Fibroblast of skin of right biceps (primary cell): ENCODE measurements around the gene PLEKHG3.

ENCODE experiments used
- DNase-seq: peaks from one replicate; pipeline ENCODE4 v3.0.0-alpha.2; 2013

The PLEKHG3 gene

DNA sequence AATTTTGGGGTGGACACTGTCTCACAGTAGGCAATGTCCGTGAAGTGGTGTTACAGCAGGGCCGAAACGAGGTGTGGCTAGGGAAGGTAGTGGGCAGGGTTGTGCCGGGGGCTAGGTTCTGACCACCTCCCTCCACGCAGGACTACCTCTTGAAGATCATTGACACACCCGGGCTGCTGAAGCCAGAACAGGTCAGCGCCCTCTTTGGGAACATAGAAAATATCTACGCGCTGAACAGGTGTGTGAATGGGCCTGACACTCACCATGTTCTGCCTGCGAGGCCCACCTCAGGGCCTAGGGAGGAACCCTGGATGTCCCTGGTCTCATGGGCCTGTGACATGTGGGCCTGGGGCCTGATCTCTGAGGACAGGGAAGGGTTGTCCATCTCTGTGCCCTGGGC lies 24.6 kb downstream of the PLEKHG3 start:
- no peak for DNase-seq

GRCh38 chr14:64729386-64730060 lies 25.3 kb downstream of the PLEKHG3 start:
- DNase-seq: no peak

GRCh38 chr14:64730061-64730440 lies 25.8 kb downstream of the PLEKHG3 start:
- DNase-seq: no peak

DNA sequence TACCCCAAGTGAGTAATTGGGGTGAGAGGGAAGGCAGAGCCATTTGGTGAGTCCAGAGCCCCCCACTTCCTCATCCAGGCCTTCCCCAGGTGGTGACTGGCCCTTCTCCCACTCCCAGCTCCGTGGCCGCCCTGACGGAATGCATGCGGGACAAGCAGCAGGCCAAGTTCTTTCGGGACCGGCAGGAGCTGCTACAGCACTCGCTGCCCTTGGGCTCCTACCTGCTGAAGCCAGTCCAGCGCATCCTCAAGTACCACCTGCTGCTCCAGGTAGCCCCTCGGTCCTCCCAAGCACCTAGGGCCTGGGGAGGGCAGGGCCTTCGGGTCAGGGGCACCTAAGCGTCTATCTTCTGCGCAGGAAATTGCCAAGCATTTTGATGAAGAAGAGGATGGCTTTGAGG lies 26.5 kb downstream of the PLEKHG3 start:
- no peak for DNase-seq

- DNase-seq: no peak
Measured at GRCh38 chr14:64731141-64731581, 26.9 kb downstream of the PLEKHG3 start.

DNA sequence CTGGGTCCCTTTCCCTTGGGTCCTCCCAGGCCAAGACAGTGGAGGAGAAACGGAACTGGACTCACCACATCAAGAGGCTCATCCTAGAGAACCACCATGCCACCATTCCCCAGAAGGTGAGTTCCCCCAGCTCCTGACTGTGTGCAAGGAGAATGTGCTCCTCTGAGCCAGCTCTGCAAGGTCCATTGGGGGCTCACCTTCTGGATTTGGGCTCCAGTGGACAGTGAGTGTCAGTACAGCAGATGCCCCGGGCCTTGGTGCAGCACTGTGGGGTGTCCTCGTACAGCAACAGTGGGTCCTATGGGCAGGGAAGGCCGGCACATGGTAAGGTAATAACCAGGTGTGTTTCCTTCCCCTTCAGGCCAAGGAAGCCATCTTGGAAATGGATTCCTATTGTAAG lies 27.8 kb downstream of the PLEKHG3 start:
- DNase-seq: no peak

GRCh38 chr14:64732536-64733120 lies 28.4 kb downstream of the PLEKHG3 start:
- no peak for DNase-seq

DNA sequence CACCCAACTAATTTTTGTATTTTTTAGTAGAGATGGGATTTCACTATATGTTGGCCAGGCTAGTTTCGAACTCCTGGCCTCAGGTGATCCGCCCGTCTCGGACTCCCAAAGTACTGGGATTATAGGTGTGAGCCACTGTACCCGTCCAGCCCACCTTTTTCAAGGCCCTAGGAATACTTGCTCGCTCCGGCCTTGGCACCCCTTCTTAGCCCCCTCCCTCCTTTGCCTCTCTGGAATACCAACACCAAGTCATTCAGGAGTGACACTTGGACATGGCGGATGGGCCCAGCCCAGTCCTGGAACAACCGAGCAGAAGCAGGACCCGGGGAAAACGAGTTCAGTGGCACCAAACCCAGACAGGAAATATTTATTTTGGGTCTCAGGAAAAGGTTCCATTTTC lies 29.1 kb downstream of the PLEKHG3 start:
- DNase-seq: no peak

GRCh38 chr14:64733899-64734298 lies 29.7 kb downstream of the PLEKHG3 start:
- no peak for DNase-seq

- DNase-seq: no peak
Measured at GRCh38 chr14:64734990-64735389, 30.8 kb downstream of the PLEKHG3 start.

- no peak for DNase-seq
Measured at GRCh38 chr14:64736271-64737169, 32.3 kb downstream of the PLEKHG3 start.

GRCh38 chr14:64737391-64738280 lies 33.4 kb downstream of the PLEKHG3 start:
- no peak for DNase-seq

- DNase-seq: no peak
Measured at GRCh38 chr14:64738281-64738804, 34.1 kb downstream of the PLEKHG3 start.

GRCh38 chr14:64741200-64741599 lies 37.0 kb downstream of the PLEKHG3 start:
- DNase-seq: no peak

- no peak for DNase-seq
Measured at GRCh38 chr14:64741961-64742360, 37.7 kb downstream of the PLEKHG3 start.

DNA sequence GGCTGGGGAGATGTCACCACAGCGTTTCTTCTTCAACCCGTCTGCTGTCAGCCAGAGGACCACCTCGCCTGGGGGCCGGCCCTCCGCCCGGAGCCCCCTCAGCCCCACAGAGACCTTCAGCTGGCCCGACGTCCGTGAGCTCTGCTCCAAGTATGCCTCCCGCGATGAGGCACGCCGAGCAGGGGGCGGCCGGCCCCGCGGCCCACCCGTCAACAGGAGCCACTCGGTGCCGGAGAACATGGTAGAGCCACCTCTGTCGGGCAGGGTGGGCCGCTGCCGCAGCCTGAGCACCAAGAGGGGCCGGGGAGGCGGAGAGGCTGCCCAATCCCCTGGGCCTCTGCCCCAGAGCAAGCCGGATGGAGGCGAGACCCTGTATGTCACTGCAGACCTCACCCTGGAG lies 38.8 kb downstream of the PLEKHG3 start:
- no peak for DNase-seq

DNA sequence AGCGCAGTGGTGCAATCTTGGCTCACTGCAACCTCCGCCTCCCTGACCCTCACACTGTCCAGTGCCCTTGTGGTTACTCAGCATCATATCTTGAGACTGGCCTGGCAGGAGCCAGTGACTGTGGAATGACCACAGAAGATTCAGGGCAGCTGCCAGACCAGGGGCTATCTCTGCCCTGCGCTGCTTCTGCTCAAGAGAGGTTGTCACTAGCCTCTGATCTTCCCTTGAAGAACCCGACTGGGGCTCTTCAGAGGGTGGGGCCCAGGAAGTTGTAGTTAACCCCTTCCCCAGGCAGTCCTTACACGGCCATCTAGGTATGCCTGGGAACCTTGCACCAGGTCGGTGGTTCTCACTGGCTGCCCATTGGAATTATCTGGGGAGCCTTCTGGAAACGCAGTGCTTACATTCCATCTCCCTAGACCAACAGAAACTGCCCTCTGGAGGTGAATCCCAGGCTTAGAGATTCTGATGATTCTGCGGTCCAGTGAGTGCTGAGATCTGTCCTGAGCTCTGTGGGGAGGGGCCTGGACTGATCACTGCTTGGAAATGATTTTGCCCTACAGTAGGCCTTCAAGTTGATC lies 41.4 kb downstream of the PLEKHG3 start:
- DNase-seq: no peak

DNA sequence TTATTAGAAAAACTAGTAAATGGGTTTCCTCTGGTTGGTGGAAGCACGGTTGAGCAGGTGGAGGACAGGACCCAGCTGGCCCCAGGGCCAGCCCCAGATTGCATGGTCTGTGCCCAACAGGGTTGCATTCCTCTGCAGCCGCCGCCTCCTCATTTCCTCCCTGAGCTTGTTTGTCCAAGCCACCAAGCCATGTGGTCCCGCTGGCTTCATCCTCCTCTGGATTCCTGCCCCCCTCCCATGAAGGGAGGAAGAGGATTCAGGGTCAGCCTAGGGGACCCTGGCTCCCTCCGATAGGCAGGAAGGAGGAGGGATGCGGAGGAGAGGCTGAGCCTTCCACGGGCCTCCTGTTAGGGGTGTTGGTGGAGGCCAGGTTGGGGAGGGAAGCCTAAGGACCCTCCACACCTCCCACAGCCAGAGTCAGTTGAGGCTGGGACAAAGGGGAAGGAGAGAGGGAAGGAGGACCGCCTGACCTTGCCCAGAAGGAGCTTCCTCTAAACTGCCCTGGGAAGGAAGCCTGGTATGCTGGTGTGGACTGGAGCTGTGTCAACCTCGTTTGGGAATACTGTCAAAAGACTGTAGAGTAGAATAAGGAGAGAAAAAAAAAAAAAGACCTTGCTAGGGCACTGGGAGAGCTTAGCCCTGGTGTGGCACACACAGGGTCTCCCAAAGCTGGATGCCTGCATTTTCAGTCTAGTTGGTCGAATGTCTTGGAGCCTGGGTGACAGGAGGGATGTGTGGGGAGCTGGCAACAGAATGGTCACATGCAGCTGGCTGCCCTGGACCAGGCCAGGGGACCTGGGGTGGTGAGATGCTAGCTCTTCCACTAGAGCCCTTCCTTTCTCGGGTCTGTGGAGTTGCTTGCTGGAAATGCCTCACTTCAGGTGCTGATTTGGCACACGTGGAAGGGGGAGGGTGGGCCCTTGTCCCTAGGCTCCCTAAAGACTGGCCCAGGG lies 42.4 kb downstream of the PLEKHG3 start:
- DNase-seq: no peak

DNA sequence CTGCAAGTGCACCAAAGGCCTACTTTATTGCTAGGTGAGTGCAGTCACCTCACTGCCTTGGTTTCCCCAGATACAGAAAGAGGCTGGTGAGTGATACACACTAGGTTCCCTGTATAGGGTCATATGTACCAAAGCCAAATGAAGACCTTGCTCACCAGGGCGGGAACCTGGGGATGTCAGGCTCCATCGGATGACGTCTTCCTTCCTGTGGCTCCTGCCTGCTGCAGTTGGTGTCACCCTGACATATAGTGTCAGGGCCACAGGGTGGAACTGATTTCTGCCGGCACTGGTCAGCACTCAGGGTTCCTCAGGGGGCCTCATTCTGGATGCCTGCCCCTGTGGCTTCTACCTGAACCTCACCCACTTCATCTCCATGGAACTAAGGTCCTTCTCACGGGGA lies 43.1 kb downstream of the PLEKHG3 start:
- DNase-seq: no peak

DNA sequence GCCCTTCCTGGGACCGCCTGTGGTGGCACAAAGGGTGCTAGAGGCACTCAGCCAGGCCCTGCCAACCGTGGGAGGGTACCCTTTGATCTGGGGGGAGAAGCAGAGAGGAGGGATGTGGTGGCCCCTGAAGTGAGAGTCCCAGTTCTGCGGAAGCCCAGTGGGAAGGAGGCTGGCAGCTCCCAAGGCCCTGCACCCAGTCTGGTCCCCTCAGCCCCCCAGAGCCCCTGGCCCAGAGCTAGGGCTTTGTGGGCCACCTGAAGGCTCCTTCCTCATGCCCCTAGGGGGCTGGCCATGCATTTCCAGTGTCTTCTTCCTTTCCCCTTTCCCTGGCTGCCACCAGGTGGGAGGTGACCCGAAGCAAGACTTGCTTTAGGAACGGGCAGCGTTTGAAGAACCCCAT lies 44.3 kb downstream of the PLEKHG3 start:
- DNase-seq: no peak
